ENCODE data around the gene PSMD5. TPM values are rescaled to one million over a fixed set of nuclear protein-coding genes. Genes with fewer than 3 reads are reported as not detected.

The PSMD5 gene
- total RNA-seq, 1 experiment from 2014 or later: 54.1 TPM

DNA sequence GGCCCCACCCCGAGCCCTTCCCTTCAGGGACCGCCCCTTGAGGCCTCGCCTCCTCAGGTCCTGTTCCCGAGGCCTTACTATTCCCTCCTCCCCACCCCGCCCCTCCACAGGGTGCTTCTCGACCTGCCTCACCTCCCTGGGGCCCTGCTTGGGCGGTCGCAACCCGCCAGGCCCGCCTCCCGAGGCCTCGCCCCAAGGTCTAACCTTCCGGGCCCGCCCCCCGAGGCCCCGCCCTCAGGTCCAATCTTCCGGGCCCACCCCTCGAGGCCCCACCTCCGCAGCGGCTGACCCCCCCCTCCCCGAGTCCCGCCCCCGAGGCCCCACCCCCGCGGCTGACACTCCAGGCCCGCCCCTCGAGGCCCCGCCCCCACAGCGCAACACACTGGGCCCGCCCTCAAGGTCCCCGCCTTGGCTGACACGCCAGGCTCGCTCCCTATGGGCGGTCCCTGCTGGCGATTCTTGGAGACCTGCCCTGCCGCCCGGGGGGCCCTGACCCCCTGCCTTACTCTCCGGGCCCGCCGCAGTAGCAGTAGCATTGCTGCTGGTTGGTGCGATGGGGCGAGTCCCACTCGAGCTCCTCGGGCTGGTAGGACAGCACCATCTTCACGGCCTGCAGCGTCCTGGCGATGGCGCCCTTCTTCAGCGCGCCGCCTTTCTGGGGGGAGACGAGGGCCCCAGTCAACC is 26.1 kb upstream of the PSMD5 start:
- Histone ChIP-seq H3K4me3 (peak overlapping the region; percentile 33), H3K27me3 (no peaks in the 10 kb centered on the region), H3K9me3 (replicated peaks) (no peaks in the 10 kb centered on the region), H3K36me3 (peaks cover 21% of the 10 kb centered on the region), H3K4me1 (no peaks in the 10 kb centered on the region), H3K27ac (no peak overlapping the region)
- DNase-seq: peak; percentile 76 to 85

GRCh38 chr9:120868339-120868675 is 25.6 kb upstream of the PSMD5 start:
- H3K27ac ChIP-seq: no peak overlapping the region

DNA sequence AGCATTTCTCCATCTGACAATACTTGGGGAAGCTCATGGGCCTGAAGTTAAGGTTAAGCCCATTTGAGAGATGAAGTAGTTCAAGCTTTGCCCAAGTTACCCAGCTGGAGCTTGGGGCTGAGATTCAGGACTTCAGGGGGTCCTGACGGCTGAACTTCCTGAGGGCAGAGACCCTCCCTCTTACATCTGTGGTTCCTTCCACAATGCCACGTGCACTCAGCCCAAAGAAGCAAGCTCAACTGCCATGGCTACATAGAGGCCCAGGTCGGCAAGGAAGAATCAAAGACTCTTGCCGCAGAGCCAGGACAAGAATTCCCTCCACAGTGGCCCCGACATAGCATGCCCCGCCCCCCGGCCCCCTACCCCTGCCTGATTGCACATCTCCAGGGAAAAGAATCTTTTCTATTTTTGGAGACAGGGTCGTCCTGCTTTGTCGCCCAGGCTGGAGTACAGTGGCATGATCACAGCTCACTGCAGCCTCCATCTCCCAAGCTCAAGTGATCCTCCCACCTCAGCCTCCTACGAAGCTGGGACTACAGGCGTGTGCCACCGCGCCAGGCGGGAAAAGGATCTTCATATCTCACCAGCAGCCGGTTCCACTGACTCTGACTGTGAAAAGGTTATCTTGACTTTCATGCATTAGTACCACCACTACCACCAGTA is 25.1 kb upstream of the PSMD5 start:
- Histone ChIP-seq H3K36me3 (peaks cover 21% of the 10 kb centered on the region), H3K9me3 (replicated peaks) (no peaks in the 10 kb centered on the region), H3K4me1 (no peaks in the 10 kb centered on the region), H3K27me3 (no peaks in the 10 kb centered on the region), H3K4me3 (peak overlapping the region; percentile 27), H3K27ac (no peak overlapping the region)
- DNase-seq: no peak

More at GRCh38 chr9:120868339-120868675, 25.6 kb upstream of the PSMD5 start:
- no peaks in the 10 kb centered on the region for H3K27me3 ChIP-seq
- H3K9me3 ChIP-seq (replicated peaks): no peaks in the 10 kb centered on the region
- peak overlapping the region; percentile 27 for H3K4me3 ChIP-seq
- no peaks in the 10 kb centered on the region for H3K4me1 ChIP-seq
- H3K36me3 ChIP-seq: peaks cover 21% of the 10 kb centered on the region
- no peak for DNase-seq

- Histone ChIP-seq H3K4me1 (no peaks in the 10 kb centered on the region), H3K36me3 (peaks cover 19% of the 10 kb centered on the region), H3K27me3 (no peaks in the 10 kb centered on the region), H3K27ac (no peak overlapping the region), H3K9me3 (replicated peaks) (no peaks in the 10 kb centered on the region), H3K4me3 (no peak overlapping the region)
- no peak for DNase-seq
These were observed 23.9 kb upstream of the PSMD5 start for GRCh38 chr9:120866651-120867050.

DNA sequence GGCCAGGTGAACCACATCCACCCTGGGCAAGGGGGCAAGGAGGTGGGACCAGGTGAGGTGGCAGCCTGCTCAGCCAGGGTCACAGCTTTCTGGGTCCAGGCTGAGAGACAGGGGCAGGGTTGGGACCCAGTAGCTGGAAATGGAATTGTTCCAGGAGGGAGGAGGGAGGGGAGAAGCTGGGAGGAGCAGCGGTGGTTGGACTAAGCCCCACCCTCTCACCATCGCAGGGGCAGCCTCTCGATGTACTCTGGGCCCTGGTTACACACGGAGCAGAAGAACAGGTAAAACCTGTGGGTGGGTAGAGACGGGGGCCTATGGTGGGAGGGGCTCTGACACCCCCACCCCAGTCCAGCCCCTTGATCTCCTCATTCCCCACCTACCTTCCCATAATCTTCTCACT is 23.1 kb upstream of the PSMD5 start:
- H3K4me1 ChIP-seq: no peaks in the 10 kb centered on the region
- H3K9me3 ChIP-seq (replicated peaks): no peaks in the 10 kb centered on the region
- no peaks in the 10 kb centered on the region for H3K27me3 ChIP-seq
- H3K36me3 ChIP-seq: peaks cover 13% of the 10 kb centered on the region
- H3K27ac ChIP-seq: no peak overlapping the region
- H3K4me3 ChIP-seq: no peak overlapping the region
- DNase-seq: no peak

DNA sequence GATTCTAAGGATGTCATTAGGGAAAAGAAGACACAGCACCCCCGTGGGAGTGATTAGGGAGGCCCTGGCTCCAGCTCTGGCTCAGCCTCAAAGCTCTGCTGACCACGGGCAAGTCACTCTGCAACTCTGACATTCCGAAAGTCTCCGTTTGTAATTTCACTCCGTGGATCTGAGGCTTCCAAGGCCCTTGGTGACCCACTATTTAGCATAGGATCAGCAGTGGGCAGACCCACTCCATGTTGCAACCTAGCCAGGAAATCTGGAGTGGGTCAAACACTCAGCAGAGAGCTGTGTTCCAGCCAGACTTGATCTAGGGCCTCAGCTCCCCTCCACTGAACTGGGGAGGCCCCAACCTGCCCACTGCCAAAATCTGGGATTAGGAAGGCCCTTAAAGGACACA is 22.5 kb upstream of the PSMD5 start:
- Histone ChIP-seq H3K4me3 (no peak overlapping the region), H3K27ac (no peak overlapping the region), H3K4me1 (no peaks in the 10 kb centered on the region), H3K9me3 (replicated peaks) (no peaks in the 10 kb centered on the region), H3K36me3 (peaks cover 14% of the 10 kb centered on the region), H3K27me3 (no peaks in the 10 kb centered on the region)
- peak in 1 of 2 experiments; percentile 30 for DNase-seq

- no peak for DNase-seq
- Histone ChIP-seq H3K27ac (no peak overlapping the region), H3K4me1 (peaks cover 2% of the 10 kb centered on the region), H3K9me3 (replicated peaks) (no peaks in the 10 kb centered on the region), H3K27me3 (no peaks in the 10 kb centered on the region), H3K36me3 (peaks cover 12% of the 10 kb centered on the region), H3K4me3 (no peak overlapping the region)
These were observed 22.0 kb upstream of the PSMD5 start for GRCh38 chr9:120864719-120865118.

- Histone ChIP-seq H3K36me3 (peaks cover 7% of the 10 kb centered on the region; the same call in 1 of the 2 replicates), H3K9me3 (replicated peaks) (no peaks in the 10 kb centered on the region), H3K27me3 (no peaks in the 10 kb centered on the region), H3K27ac (no peak overlapping the region), H3K4me1 (peaks cover 11% of the 10 kb centered on the region), H3K4me3 (no peak overlapping the region)
- no peak for DNase-seq
These were observed 21.1 kb upstream of the PSMD5 start for GRCh38 chr9:120863833-120864232.

DNA sequence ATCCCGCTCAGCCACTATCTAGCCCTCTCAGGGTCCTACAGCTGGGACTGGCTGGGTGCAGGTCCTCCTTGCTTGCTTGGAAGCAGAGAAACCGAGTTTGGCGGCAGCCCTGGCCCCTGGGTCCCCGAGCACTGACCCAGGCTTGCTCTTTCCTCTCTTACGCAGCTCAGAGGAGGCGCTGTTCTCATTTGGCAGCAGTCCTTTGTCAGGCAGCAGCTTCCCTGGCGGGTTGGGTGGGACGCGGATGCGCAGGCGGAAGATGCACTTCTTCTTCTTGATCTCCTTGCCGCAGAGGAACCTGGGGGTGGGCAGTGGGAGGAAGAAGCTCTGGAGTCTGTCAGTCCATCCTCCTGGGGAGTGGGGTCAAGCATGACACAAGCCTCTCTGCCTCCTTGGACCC is 19.7 kb upstream of the PSMD5 start:
- H3K36me3 ChIP-seq: peaks cover 7% of the 10 kb centered on the region; the same call in 1 of the 2 replicates
- DNase-seq: no peak
- H3K27me3 ChIP-seq: no peaks in the 10 kb centered on the region
- no peak overlapping the region for H3K4me3 ChIP-seq
- peaks cover 16% of the 10 kb centered on the region for H3K4me1 ChIP-seq
- H3K9me3 ChIP-seq (replicated peaks): no peaks in the 10 kb centered on the region
- H3K27ac ChIP-seq: no peak overlapping the region

- Histone ChIP-seq H3K36me3 (peaks cover 7% of the 10 kb centered on the region; the same call in 1 of the 2 replicates), H3K4me1 (peaks cover 20% of the 10 kb centered on the region), H3K27ac (no peak overlapping the region)
These were observed 19.2 kb upstream of the PSMD5 start for GRCh38 chr9:120861935-120862334.

DNA sequence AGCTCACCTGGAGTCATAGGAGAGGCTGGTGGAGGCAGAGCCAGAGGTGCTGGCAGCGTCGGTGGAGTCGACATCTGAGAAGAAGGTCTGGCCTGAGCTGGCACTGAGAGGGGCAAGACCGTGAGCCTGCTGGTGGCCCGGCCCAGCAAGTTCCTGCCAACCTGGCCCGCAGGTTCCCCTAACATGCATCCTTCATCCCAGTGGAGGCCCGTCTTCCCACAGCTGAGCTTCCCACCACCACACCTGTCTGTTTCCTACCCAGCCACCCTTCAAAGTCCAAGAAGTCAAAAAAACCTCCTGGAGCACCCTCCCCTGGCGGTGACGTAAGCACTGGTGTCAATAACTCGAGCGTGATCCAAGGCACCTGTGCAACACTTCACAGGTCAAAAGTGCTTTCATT is 17.4 kb upstream of the PSMD5 start:
- Histone ChIP-seq H3K9me3 (replicated peaks) (no peaks in the 10 kb centered on the region), H3K36me3 (peaks cover 7% of the 10 kb centered on the region; the same call in 1 of the 2 replicates), H3K27ac (no peak overlapping the region), H3K27me3 (no peaks in the 10 kb centered on the region), H3K4me3 (no peak overlapping the region), H3K4me1 (peaks cover 20% of the 10 kb centered on the region)
- DNase-seq: no peak

More at GRCh38 chr9:120861935-120862334, 19.2 kb upstream of the PSMD5 start:
- DNase-seq: no peak
- Histone ChIP-seq H3K4me3 (no peak overlapping the region), H3K9me3 (replicated peaks) (no peaks in the 10 kb centered on the region), H3K27me3 (no peaks in the 10 kb centered on the region)

DNA sequence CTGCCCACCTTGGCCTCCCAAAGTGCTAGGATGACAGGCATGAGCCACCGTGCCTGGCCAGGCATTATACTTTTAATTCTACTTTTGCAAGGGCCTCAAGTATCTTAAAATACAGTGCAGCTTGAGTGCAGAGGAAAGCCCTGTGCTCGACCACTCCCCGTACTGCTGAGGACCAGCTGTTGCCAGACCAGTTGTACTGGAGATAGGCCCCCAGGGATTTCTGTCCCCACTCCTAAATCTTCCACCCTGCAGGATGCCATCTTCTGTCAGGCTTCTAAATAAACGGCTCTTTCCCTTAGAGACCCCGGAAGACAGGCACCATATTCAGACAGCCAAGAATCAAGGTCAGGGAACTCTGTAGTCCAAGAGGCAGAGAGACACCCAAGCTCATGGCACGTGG is 16.6 kb upstream of the PSMD5 start:
- no peak overlapping the region for H3K4me3 ChIP-seq
- H3K4me1 ChIP-seq: peaks cover 20% of the 10 kb centered on the region
- H3K36me3 ChIP-seq: 0 out of 2 replicates have a peak, but pooled peaks cover 7% of the 10 kb centered on the region
- peak; percentile 76 to 77 for DNase-seq
- no peaks in the 10 kb centered on the region for H3K27me3 ChIP-seq
- no peaks in the 10 kb centered on the region for H3K9me3 ChIP-seq (replicated peaks)
- H3K27ac ChIP-seq: no peak overlapping the region

DNA sequence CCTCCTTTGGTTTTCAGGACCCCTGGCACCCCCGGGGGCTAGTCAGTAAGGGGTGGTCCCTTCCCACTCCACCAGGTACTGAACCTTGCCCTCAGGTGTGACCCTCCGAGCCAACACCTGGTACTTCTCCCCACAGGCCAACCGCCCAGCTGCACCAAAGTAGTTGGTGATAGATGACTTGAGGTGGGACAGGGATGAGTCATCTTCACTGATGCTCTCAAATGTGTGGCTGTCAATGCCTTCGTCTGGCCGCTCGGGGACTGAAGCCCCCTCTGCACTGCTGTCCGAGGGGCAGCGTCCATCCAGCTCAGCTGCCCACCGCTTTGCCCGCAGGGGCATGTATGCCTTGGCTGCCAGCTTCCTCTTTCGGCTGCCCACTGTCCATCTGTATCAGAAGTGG is 15.2 kb upstream of the PSMD5 start:
- Histone ChIP-seq H3K4me3 (no peak overlapping the region), H3K4me1 (peaks cover 24% of the 10 kb centered on the region), H3K36me3 (0 out of 2 replicates have a peak, but pooled peaks cover 5% of the 10 kb centered on the region), H3K9me3 (replicated peaks) (no peaks in the 10 kb centered on the region), H3K27ac (no peak overlapping the region), H3K27me3 (no peaks in the 10 kb centered on the region)
- no peak for DNase-seq

DNA sequence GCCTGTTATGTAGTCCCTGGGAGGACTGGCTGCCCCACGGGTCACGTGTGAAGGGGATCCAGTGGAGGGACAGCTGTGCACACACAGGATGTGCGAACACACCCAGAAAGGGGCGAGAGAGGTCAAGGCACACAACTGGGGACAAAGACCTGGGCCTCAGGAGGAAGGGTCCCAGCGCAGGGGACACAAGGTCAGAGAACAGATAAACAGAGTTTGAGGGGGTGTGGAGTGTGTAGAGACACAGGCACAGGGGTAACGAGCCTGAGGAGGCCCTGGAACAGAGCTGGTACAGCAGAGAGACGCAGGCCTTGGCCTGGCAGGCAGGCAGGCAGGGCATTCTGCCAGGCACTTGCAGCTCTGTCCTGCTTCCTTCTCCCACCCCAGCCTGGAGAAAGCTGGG is 14.8 kb upstream of the PSMD5 start:
- Histone ChIP-seq H3K36me3 (0 out of 2 replicates have a peak, but pooled peaks cover 5% of the 10 kb centered on the region), H3K27ac (no peak overlapping the region), H3K9me3 (replicated peaks) (no peaks in the 10 kb centered on the region), H3K27me3 (no peaks in the 10 kb centered on the region), H3K4me1 (peaks cover 28% of the 10 kb centered on the region), H3K4me3 (no peak overlapping the region)
- peak; percentile 43 to 54 for DNase-seq

DNA sequence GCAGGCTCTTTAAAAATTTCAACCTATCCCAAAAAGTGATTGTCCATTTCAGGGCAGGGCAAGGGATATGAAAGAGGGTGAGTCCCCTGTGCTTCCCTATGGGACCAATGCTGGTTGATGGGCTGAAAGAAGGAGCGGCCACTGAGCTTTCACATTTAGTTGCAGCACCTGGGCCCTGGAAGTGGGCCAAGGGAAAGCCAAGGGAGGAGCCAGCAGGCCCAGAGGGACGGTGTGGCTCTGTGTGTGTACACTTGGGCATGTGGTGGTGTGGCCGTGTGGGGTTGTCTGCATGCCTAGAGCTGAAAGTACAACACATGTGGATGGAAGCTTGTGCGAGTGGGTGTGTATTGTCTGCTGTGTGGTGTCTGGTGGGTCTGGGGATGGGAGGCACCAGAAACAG is 14.0 kb upstream of the PSMD5 start:
- DNase-seq: no peak
- Histone ChIP-seq H3K4me3 (no peak overlapping the region), H3K9me3 (replicated peaks) (no peaks in the 10 kb centered on the region), H3K4me1 (peaks cover 33% of the 10 kb centered on the region), H3K27me3 (no peaks in the 10 kb centered on the region), H3K36me3 (0 out of 2 replicates have a peak, but pooled peaks cover 5% of the 10 kb centered on the region), H3K27ac (no peak overlapping the region)
